Skeletal muscle tissue (tissue), 4 donors: ENCODE measurements around the gene AOAH. TPM values are rescaled to one million over a fixed set of nuclear protein-coding genes. Genes with fewer than 3 reads are reported as not detected.

Experiments used
- H3K27ac ChIP-seq: one replicate; pipeline ENCODE4 v1.7.0; 2013; ENCODE audit warnings: mild to moderate bottlenecking, low read depth, low read length, inconsistent platforms
- H3K27me3 ChIP-seq, 3 donors: one replicate each; pipeline ENCODE4 v1.7.0; 2013; ENCODE audit warnings: low read length in 3 of 3; ENCODE audit not compliant: control insufficient read depth in 3 of 3, insufficient read depth in 3 of 3
- H3K36me3 ChIP-seq, 3 donors: one replicate each; pipeline ENCODE4 v1.7.0; 2013; ENCODE audit warnings: low read length in 3 of 3; ENCODE audit not compliant: control insufficient read depth in 3 of 3, insufficient read depth in 3 of 3
- H3K4me1 ChIP-seq, 3 donors: one replicate each; pipeline ENCODE4 v1.7.0; 2013; ENCODE audit warnings: low read length in 3 of 3, mild to moderate bottlenecking in 3 of 3; ENCODE audit not compliant: control insufficient read depth in 3 of 3, insufficient read depth in 3 of 3
- H3K4me3 ChIP-seq, 3 donors: one replicate each; pipeline ENCODE4 v1.7.0; 2013; ENCODE audit warnings: low read length in 3 of 3
- H3K9ac ChIP-seq, 3 donors: one replicate each; pipeline ENCODE4 v1.7.0; 2013; ENCODE audit warnings: low read length in 3 of 3, mild to moderate bottlenecking in 3 of 3, moderate library complexity in 2 of 3, low read depth in 1 of 3
- H3K9me3 ChIP-seq, 3 donors: one replicate each; pipeline ENCODE4 v1.7.0; 2013; ENCODE audit warnings: low read length in 3 of 3; ENCODE audit not compliant: control insufficient read depth in 3 of 3
- total RNA-seq: library from RNA; depleted of rRNA; stranded (reverse); fragments of >200 nt; gene quantifications from one replicate; pipeline ENCODE4 v1.2.3, GENCODE V29; 2014
- donor health status: Osteomylitis.

AOAH gene
- total RNA-seq, 1 donor from 2014 or later: 5.2 TPM

DNA sequence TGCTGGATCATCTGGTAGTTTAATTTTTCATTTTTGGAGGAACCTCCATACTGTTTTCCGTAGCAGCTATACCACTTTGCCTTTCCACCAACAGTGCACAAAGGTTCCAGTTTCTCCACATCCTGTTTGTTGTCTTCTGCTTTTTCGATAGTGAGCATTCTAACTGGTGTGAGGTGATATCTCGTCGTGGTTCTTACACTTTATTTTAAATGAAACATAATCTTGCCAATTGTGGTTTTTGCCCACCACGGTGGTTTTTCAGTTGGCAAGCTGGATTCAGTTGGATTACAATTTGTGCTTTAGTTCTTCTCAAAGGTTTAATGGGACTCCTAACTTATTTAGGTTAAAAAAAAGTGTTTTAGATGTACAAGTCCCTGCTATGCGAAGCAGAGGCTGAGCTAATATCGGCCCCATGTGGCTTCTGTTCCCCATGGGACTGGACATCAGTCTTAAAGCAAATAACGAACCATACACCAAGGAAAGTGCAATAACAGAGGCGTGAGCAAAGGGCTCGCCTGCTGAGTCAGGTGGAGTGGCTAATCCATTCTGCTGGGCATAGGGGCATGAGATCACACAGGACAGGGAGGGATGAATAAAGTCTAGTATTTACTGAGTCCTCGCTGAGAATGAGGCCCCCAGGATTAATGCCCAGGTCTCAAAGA is 153.6 kb downstream of the AOAH start:
- no peak overlapping the region for H3K9ac ChIP-seq
- H3K27me3 ChIP-seq: no peaks in the 10 kb centered on the region
- H3K9me3 ChIP-seq: no peaks in the 10 kb centered on the region
- H3K36me3 ChIP-seq: no peaks in the 10 kb centered on the region
- no peak overlapping the region for H3K4me3 ChIP-seq
- no peaks in the 10 kb centered on the region for H3K4me1 ChIP-seq
- H3K27ac ChIP-seq: no peak overlapping the region

DNA sequence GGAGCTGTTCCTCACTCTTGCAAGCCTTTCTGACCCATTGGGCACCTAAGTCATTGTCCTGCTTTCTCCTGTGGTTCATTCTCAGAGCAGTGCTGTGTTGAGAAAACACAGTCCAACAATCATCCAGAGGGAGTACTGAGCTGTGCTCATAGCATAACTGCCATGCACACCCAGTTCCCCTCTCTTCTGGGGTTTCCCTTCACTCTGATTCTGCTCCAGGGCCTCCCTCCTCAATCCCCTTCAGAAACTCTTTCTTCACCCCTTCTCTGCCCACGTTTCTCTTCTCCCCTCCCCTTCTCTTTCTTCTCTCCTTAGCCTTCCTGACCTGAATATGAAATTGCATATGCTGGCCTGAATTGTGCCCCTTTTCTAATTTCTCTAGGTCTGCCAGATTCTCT is 155.8 kb downstream of the AOAH start:
- Histone ChIP-seq H3K27me3 (no peaks in the 10 kb centered on the region), H3K4me1 (no peaks in the 10 kb centered on the region), H3K36me3 (no peaks in the 10 kb centered on the region), H3K9me3 (no peaks in the 10 kb centered on the region), H3K27ac (no peak overlapping the region), H3K4me3 (no peak overlapping the region), H3K9ac (no peak overlapping the region)

DNA sequence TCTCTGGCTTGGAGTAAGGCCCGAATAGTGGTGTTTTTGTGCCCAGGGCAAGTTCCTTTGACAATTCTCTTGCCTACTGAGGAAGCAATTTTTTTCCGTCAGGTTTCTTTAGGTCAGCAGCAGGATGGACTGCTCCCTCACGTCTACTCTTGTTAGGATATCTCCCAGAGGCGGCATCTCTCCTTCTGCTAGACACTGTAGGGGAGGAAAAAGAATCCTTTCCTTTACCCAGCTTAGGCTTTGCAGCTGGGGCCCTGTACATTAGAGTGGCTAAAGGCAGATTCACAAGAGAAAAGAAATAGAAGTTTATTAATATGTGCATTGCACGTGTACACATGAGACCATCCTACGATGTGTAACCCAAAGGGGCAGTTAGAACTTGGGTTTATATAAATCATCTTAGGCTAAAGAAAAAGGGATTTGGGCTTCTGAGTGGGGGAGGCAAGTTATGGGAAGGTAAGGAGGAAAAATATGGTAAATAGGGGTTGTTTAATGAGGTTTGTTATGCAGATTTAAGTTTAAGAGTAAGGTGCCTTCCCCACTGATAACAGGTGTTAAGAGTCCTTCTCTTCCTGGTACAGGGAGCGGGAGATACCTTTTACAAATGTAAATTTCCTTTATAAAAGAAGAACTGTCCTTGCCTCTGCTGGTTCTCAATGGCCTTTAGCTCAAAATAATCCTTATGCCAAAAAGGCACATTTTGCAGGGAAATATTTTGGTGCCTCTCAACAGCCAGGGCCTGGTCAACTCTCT is 156.4 kb downstream of the AOAH start:
- Histone ChIP-seq H3K27me3 (no peaks in the 10 kb centered on the region), H3K4me3 (no peak overlapping the region), H3K36me3 (no peaks in the 10 kb centered on the region), H3K9me3 (no peaks in the 10 kb centered on the region), H3K27ac (no peak overlapping the region), H3K4me1 (no peaks in the 10 kb centered on the region), H3K9ac (no peak overlapping the region)

DNA sequence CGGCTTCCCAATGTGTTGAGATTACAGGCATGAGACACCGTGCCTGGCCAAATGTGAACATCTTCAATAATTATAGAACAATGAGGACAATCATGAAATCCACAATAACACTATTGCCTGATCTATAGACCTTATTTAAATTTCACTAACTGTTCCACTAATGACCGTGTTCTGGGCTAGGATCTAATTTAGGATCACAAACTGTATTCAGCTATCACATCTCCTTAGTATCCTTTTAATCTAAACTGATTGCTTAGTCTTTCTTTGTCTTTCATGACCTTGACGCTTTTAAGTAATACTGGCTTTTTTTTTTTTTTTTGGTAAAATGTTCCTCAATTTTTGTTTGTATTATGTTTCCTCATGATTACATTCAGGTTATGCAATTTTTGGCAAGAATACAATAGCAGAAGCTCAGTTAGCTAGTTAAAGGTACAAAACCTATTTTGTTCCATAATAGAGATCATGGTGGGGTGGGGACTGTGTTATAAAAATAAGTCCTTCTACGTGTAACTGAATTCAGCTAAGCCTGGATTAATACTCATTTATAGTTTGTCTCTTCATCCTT is 158.4 kb downstream of the AOAH start:
- H3K9ac ChIP-seq: no peak overlapping the region
- H3K9me3 ChIP-seq: no peaks in the 10 kb centered on the region
- no peaks in the 10 kb centered on the region for H3K4me1 ChIP-seq
- H3K36me3 ChIP-seq: no peaks in the 10 kb centered on the region
- no peak overlapping the region for H3K4me3 ChIP-seq
- no peak overlapping the region for H3K27ac ChIP-seq
- no peaks in the 10 kb centered on the region for H3K27me3 ChIP-seq

DNA sequence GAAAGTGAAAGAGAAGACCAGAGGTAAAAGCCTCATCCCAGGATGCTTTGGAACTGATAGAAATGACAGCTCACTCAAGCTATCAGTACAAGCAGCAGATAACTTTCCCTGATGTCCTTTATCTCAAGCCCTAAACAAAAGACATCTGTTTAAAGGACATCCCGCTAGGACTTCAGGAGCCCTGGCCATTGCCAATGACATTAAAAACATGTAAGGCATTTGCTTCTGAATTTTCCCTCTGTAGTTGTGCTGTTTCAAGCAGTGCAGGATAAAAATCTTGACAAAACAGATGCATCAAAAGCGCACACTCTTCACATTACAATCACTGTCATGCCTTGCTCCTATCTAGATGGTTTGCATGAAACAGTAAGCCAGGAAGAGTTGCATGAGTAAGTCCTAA is 159.8 kb downstream of the AOAH start:
- H3K27ac ChIP-seq: no peak overlapping the region
- H3K9me3 ChIP-seq: no peaks in the 10 kb centered on the region
- H3K9ac ChIP-seq: no peak overlapping the region
- no peaks in the 10 kb centered on the region for H3K4me1 ChIP-seq
- no peak overlapping the region for H3K4me3 ChIP-seq
- no peaks in the 10 kb centered on the region for H3K36me3 ChIP-seq
- H3K27me3 ChIP-seq: no peaks in the 10 kb centered on the region

DNA sequence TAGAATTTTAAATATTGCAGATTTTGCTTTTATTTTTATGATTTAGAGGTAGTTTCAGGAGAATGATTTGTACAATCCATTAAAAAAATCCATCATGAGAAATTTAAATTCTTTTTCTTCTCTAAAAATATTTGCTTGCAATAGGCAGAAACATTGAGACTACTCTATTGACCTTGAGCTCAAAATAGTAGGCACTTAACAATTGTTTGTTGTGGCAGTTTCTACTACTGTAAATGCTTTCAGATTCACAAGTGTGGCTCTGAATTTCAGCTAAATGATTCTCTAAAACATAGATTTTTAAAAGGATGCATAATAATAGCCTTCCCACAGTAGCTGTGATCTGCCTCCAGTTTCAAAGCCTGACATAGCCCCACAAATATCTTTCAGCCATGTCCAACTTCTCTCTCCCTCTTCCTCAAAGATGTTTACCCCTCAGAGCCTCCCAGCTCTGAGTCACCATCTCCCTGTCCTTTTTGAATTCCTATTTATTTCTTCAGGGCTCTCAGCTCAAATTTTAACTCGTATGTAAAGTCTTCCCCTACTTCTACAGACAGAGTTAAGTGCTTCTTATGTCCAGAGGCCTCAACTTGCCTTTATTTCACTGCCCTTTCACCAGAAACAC is 160.5 kb downstream of the AOAH start:
- Histone ChIP-seq H3K9ac (no peak overlapping the region), H3K4me1 (no peaks in the 10 kb centered on the region), H3K4me3 (no peak overlapping the region), H3K36me3 (no peaks in the 10 kb centered on the region), H3K27ac (no peak overlapping the region), H3K9me3 (no peaks in the 10 kb centered on the region), H3K27me3 (no peaks in the 10 kb centered on the region)

DNA sequence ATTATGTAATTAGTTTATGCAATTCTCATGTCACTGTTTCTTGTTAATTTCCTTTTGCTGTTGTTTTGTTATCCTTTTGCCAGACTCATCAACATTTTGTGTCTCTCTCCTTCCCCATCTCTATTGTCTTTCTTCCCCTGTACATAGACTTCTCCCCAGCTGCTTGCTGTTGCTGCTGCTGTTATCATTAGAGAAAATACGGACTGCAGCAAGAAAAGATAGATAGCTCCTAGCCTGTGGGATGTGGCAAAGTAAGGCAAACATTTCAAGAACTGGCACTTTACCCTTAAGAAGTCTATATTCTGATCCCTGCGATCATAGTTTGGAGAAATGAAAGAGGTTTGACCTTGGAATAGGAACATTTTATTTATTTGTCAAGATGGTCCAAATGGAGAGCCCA is 162.2 kb downstream of the AOAH start:
- Histone ChIP-seq H3K9me3 (no peaks in the 10 kb centered on the region), H3K36me3 (no peaks in the 10 kb centered on the region), H3K27me3 (no peaks in the 10 kb centered on the region), H3K9ac (no peak overlapping the region), H3K4me3 (no peak overlapping the region), H3K4me1 (no peaks in the 10 kb centered on the region), H3K27ac (no peak overlapping the region)

DNA sequence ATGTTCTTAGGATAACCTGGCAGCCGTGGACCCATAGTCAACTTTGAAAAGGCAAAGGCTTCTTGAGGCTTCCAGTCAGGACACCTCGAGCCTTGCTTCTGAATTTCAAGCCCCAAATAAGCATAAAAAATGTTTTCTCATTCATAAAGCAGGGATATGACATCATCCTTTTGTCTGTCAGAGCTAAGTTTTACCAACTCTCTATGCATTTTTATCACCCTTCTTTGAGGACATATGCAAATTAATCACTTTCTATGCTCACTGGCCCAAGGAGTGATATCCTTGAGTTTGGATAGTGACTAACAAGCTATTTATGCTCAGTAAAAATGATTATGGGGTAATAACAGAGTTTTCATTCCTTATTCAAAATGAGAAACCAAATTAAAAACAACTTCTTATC is 175.3 kb downstream of the AOAH start:
- no peaks in the 10 kb centered on the region for H3K36me3 ChIP-seq
- no peaks in the 10 kb centered on the region for H3K4me1 ChIP-seq

DNA sequence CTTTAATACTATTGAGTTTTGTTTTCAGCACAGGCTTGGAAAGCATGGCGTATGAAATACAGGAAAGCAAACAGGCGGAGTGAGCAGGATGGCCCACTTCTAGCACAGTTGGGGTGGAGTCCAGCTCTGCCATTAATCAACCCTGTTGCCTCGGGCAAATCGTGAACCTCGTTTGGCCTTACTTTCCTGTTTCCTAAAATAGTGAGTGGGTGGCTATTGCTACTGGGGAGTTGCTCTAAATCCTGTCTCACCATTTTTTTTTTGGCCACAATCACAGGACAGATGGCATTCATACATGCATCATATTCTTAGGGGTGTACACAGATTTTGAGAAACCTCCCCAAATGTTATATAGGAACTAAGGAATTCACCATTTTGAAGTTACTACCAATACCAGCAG is 176.9 kb downstream of the AOAH start:
- H3K27ac ChIP-seq: no peak overlapping the region
- no peaks in the 10 kb centered on the region for H3K36me3 ChIP-seq
- no peaks in the 10 kb centered on the region for H3K4me1 ChIP-seq
- H3K27me3 ChIP-seq: no peaks in the 10 kb centered on the region
- H3K9me3 ChIP-seq: no peaks in the 10 kb centered on the region
- H3K9ac ChIP-seq: no peak overlapping the region
- H3K4me3 ChIP-seq: no peak overlapping the region

More for the DNA sequence above, 175.3 kb downstream of the AOAH start:
- H3K9me3 ChIP-seq: no peaks in the 10 kb centered on the region
- no peak overlapping the region for H3K4me3 ChIP-seq
- no peak overlapping the region for H3K27ac ChIP-seq
- H3K27me3 ChIP-seq: no peaks in the 10 kb centered on the region
- H3K9ac ChIP-seq: no peak overlapping the region

DNA sequence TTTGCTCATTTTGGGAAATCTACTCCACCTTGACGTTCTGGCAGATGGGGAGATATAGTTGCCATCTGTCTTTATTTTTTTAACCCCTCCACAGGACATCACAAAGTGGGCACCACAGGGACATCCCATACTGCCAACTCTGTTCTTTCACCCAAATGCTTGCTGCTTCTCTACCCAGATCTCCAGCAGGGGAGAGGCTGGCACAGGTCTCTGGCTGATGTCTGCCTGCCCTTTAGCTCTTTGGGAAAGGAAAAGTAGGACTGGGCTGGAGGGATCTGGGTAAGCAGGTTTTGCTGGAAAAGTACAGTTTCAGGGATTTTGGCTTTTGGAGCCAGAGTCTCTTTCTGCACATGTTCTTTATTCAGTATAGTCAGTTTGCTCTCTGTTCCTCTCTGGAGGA is 178.0 kb downstream of the AOAH start:
- no peaks in the 10 kb centered on the region for H3K4me1 ChIP-seq
- H3K27ac ChIP-seq: no peak overlapping the region
- no peaks in the 10 kb centered on the region for H3K27me3 ChIP-seq
- no peaks in the 10 kb centered on the region for H3K9me3 ChIP-seq
- no peak overlapping the region for H3K4me3 ChIP-seq
- no peak overlapping the region for H3K9ac ChIP-seq
- H3K36me3 ChIP-seq: no peaks in the 10 kb centered on the region
